NB4 (cell line): ENCODE results near the gene IGSF23.
"Not testable (repeated sequence)": the region's sequence is repeated elsewhere in the genome, so short reads cannot be mapped to it uniquely, and the experiment has no call there.

Experiments used
- DNase-seq: peaks from one replicate; pipeline ENCODE4 v3.0.0; 2010; ENCODE audit warnings: low read depth
- H3K4me3 ChIP-seq: one replicate; pipeline ENCODE4 v1.5.1; 2011; ENCODE audit warnings: mild to moderate bottlenecking, low read depth, low read length, moderate library complexity
- MYC ChIP-seq: IDR thresholded peaks from 2 replicates; pipeline ENCODE4 v1.6.1; 2011; ENCODE audit warnings: low read depth, low read length
- POLR2A ChIP-seq: IDR thresholded peaks from 2 replicates; pipeline ENCODE4 v1.6.1; 2011; ENCODE audit warnings: mild to moderate bottlenecking; ENCODE audit not compliant: insufficient read length; ENCODE audit errors: extremely low read depth
- TF ChIP-seq, protein P1 (sequence below): IDR thresholded peaks from one replicate; pipeline ENCODE4 v1.5.1; 2012; ENCODE audit warnings: low read depth, low read length
- TF ChIP-seq, protein P2 (sequence below): IDR thresholded peaks from 2 replicates; pipeline ENCODE4 v1.6.1; 2011; ENCODE audit warnings: low read depth, low read length

Gene IGSF23

DNA sequence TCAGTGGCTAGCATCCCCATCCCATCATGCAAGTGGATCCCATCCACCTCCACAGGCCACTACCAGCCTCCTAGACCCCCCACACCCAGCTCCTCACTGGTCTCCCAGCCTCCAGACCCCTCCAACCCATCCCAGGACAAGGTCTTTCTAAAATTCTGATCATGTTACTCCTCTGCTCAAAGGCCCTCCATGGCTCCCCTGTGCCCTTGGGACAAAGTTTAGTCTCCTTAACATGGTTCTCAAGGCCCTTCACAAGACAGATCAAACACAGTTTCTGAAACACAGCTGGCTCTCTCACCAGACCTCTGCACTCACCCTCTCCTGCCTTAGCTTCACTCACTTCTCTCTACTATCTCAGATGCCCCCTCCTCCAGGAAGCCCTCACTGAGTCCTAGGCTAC lies 67.2 kb downstream of the IGSF23 start:
- H3K4me3 ChIP-seq: no peak overlapping the region
- TF ChIP-seq MYC (no peak), POLR2A (no peak)
- TF ChIP-seq, protein P1, sequence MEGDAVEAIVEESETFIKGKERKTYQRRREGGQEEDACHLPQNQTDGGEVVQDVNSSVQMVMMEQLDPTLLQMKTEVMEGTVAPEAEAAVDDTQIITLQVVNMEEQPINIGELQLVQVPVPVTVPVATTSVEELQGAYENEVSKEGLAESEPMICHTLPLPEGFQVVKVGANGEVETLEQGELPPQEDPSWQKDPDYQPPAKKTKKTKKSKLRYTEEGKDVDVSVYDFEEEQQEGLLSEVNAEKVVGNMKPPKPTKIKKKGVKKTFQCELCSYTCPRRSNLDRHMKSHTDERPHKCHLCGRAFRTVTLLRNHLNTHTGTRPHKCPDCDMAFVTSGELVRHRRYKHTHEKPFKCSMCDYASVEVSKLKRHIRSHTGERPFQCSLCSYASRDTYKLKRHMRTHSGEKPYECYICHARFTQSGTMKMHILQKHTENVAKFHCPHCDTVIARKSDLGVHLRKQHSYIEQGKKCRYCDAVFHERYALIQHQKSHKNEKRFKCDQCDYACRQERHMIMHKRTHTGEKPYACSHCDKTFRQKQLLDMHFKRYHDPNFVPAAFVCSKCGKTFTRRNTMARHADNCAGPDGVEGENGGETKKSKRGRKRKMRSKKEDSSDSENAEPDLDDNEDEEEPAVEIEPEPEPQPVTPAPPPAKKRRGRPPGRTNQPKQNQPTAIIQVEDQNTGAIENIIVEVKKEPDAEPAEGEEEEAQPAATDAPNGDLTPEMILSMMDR: no peak
- TF ChIP-seq, protein P2, sequence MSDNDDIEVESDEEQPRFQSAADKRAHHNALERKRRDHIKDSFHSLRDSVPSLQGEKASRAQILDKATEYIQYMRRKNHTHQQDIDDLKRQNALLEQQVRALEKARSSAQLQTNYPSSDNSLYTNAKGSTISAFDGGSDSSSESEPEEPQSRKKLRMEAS: no peak
- no peak for DNase-seq

DNA sequence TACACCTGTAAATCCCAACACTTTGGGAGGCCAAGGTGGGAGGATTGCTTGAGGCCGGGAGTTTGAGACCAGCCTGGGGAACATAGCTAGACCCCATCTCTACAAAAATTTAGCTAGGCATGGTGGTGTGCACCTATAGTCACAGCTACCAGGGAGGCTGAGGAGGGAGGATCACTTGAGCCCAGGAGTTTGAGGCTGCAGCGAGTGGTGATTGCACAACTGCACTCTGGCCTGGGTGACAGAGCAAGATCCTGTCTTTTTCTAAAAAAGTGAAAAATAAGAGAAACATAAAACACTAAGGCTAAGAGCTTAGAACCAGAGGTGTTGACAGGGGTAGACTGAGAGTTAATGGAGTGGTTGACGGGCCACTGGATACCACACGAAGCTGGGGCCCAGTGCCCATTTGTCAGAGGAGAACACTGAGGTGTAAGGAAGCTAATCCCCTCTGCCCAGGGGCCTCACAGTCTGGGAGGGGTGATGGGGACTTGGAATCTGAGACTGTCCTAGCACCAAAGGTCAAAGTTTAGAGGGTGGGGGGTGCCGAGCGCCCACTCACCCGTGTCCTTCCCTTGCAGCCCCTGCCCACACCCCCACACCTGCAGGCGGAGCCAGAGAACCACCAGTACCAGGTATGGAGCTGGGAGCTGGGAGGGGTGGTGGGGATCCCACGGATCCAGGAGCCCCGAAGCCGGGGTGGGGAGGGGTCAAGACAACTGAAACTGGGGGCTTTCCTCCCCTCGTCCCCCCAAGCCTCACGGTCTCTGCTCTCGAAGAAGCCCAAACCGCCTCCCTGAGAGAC lies 68.8 kb downstream of the IGSF23 start:
- TF ChIP-seq, protein P1: no peak
- TF ChIP-seq, protein P2: no peak
- TF ChIP-seq POLR2A (no peak), MYC (no peak)
- no peak for DNase-seq
- no peak overlapping the region for H3K4me3 ChIP-seq

DNA sequence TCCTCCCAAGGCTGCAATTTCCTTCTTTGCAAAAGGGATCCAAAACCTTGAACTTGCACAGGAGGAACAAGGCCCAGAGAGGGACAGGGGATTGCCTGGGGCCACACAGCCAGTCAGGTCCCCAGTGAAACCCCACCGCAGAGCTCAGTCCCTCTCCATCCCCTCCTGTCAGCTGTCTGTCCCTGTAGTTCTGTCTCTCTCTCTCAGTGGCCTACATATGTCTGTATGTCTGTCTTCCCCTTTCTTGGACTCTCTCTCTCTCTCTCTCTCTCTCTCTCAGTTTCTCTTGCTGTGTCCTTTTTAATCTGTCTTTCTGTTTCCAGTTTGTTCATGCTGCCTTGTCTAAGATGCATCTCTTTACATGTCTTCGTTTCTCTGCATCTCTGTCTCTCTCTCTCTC lies 69.4 kb downstream of the IGSF23 start:
- TF ChIP-seq POLR2A (no peak), MYC (no peak)
- TF ChIP-seq, protein P2: no peak
- TF ChIP-seq, protein P1: no peak
- DNase-seq: no peak
- no peak overlapping the region for H3K4me3 ChIP-seq

DNA sequence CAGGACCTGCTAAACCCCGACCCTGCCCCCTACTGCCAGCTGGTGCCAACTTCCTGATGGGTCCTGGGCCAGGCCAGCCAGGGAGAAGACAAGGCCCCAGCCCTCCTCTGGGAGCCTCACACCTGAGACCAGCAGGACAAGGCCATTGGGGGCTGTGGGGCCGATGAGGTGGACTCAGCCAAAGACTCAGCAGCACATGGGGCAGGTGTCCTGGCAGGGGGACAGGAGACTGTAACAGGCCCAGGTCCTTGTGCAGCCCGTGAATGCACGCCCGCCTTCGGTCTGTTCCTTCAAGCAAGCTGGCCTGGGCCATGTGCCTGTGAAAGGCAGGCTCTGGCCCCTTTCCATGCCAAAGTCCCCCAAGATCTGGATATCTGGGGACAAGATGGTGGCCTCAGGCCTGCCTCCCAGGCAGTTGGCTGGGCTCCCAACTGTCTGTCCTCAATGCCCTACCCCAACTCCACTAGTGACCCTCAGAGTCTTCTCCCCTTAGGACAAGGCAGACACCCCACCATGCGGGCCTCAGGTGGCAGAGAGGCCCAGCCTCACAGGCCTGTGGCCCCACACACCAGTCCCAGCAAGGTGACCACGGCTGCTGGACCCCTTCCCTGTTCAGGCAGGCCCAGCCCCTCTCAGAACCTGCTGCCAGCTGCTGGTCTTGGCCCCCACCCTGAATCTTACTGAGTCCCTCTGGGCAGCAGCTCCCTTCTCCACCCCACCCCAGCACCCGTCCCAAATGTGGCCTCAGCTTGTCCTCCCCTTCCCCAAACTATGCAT lies 70.3 kb downstream of the IGSF23 start:
- H3K4me3 ChIP-seq: no peak overlapping the region
- TF ChIP-seq MYC (no peak), POLR2A (no peak)
- TF ChIP-seq, protein P2: no peak
- TF ChIP-seq, protein P1: no peak
- no peak for DNase-seq

DNA sequence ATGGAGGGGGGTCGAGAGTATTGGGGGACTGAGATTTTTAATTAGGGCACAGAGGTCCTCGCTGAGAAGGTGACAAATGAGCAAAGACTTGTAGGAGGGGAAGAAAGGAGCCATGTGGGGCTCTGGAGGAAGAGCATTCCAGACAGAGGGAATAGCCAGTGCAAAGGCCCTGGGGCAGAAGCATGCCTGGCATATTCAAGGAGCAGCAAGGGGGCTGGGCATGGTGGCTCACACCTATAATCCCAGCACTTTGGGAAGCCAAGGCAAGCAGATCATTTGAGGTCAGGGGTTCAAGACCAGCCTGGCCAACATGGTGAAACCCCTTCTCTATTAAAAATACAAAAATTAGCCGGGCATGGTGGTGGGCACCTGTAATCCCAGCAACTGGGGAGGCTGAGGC lies 71.0 kb downstream of the IGSF23 start:
- not testable (repeated sequence) for H3K4me3 ChIP-seq, DNase-seq

DNA sequence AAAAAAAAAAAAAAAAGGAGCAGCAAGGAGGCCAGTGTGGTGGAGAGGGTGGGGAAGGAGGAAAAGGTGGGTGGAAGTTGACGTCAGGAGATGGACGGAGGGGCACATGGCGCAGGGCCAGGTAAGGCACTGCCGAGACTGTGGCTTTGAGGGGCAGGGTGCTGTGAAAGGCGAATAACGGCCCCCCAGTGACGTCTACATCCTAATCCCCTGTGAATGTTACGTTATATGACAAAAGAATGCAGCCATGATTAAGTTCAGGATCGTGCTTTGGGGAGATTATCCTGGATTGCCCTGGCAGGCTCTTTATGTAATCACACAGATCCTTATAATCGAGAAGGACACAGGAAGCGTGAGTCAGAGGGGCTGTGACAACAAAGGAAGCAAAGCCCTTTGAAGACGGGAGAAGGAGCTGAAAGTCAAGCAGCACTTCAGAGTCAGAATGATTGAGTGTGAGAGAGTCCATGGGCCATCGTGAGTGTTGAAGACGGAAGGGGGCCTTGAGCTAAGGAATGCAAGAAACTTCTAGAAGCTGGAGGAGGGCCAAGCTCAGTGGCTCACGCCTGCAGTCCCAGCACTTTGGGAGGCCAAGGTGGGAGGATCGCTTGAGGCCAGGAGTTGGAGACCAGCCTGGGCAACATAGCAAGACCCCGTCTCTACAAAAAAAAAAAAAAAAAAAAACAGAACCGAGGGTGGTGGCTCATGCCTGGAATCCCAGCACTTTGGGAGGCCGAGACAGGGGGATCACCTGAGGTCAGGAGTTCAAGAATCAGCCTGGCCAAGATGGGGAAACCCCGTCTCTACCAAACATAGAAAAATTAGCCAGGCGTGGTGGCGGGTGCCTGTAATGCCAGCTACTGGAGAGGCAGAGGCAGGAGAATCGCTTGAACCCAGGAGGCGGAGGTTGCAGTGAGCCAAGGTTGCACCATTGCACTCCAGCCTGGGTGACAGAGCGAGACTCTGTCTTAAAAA lies 71.8 kb downstream of the IGSF23 start:
- peak; percentile 43 for DNase-seq

More for the DNA sequence above, 71.8 kb downstream of the IGSF23 start:
- no peak overlapping the region for H3K4me3 ChIP-seq
- TF ChIP-seq, protein P1: no peak
- no peak for TF ChIP-seq MYC
